Measurements from ENCODE around the gene SLC41A2.

SLC41A2 gene

DNA sequence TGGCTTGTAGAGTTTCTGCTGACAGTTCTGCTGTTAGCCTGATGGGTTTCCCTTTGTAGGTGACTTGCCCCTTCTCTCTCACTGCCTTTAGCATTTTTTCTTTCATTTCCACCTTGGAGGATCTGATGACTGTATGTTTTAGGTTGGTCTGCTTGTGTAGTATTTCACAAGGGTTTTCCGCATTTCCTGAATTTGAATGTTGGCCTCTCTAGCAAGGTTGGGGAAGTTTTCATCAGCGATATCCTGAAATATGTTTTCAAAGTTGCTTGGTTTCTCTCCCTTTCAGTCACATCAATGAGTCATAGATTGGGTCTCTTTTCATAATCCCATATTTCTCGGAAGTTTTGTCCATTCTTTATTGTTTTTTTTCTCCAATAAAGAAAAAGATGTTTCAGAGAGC is 39.5 kb upstream of the SLC41A2 start:
- TF ChIP-seq, protein P1, sequence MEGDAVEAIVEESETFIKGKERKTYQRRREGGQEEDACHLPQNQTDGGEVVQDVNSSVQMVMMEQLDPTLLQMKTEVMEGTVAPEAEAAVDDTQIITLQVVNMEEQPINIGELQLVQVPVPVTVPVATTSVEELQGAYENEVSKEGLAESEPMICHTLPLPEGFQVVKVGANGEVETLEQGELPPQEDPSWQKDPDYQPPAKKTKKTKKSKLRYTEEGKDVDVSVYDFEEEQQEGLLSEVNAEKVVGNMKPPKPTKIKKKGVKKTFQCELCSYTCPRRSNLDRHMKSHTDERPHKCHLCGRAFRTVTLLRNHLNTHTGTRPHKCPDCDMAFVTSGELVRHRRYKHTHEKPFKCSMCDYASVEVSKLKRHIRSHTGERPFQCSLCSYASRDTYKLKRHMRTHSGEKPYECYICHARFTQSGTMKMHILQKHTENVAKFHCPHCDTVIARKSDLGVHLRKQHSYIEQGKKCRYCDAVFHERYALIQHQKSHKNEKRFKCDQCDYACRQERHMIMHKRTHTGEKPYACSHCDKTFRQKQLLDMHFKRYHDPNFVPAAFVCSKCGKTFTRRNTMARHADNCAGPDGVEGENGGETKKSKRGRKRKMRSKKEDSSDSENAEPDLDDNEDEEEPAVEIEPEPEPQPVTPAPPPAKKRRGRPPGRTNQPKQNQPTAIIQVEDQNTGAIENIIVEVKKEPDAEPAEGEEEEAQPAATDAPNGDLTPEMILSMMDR (conservative IDR thresholded peaks at IDR 0.05; ENCODE audit: low read depth, low read length) = no peak
- no peak overlapping the region for H2AFZ ChIP-seq (ENCODE audit: low read depth)
- no peaks in the 10 kb centered on the region for H3K4me1 ChIP-seq (ENCODE audit: low read depth, poor library complexity, severe bottlenecking)
- no peaks in the 10 kb centered on the region for H4K20me1 ChIP-seq (ENCODE audit: insufficient read depth)
- no peaks in the 10 kb centered on the region for H3K27me3 ChIP-seq (ENCODE audit: insufficient read depth, low read depth)
- no peaks in the 10 kb centered on the region for H3K36me3 ChIP-seq (ENCODE audit: insufficient read depth)
- no peak overlapping the region for H3K9ac ChIP-seq
- H3K79me2 ChIP-seq (ENCODE audit: insufficient read depth, low read depth) = no peaks in the 10 kb centered on the region
- H3K4me2 ChIP-seq = no peak overlapping the region
- no peak overlapping the region for H3K27ac ChIP-seq
- no peak overlapping the region for H3K4me3 ChIP-seq (IDR thresholded peaks at IDR 0.05; ENCODE audit: insufficient read depth, low read depth, low read length)

DNA sequence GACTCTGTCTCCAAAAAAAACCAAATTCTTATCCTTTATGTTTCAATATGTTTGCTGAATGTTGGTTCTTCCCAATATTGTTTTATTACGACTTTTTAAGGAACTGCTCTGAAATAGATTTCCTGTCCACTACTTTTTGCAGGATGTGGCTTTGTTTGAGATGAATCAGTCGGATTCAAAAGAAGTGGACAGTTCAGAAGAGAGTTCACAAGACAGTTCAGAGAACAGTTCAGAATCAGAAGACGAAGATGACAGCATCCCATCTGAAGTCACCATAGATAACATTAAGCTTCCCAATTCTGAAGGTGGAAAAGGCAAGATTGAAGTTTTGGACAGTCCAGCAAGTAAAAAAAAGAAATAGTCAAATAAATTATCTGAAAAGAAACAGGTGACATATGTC is 36.2 kb upstream of the SLC41A2 start:
- 0 out of 2 replicates have a peak, but pooled peaks cover 4% of the 10 kb centered on the region for H3K36me3 ChIP-seq (ENCODE audit: insufficient read depth)

DNA sequence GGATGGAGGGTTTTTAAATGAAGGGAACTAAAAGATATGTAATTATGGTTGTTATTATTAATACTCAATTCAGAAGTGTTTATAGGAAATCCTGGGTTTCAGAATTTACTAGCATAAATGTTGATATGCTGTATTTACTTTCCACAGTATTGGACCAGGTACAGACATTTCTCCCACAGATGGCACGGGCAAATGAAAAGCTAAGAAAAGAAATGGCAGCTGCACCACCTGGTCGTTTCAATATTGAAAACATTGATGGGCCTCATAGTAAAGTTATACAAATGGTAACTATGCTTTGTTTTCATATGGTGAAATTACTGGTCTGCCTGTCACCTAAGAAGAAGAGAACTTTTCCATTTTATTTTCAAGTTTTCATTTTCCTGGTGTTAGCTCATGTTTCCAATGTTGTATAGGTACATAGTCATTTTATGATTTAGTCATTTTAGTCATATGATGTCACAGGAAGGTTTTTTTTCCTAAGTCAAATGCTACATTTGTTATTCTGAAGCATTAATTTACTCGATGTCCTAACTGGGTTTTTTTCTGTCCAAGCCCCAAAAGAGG is 33.6 kb upstream of the SLC41A2 start:
- Histone ChIP-seq H3K9ac (no peak overlapping the region), H3K4me3 (IDR thresholded peaks at IDR 0.05; ENCODE audit: insufficient read depth, low read depth, low read length) (no peak overlapping the region), H2AFZ (ENCODE audit: low read depth) (no peak overlapping the region), H3K4me2 (no peak overlapping the region), H3K4me1 (ENCODE audit: low read depth, poor library complexity, severe bottlenecking) (peaks cover 5% of the 10 kb centered on the region), H3K27me3 (ENCODE audit: insufficient read depth, low read depth) (no peaks in the 10 kb centered on the region), H3K36me3 (ENCODE audit: insufficient read depth) (0 out of 2 replicates have a peak, but pooled peaks cover 4% of the 10 kb centered on the region), H4K20me1 (ENCODE audit: insufficient read depth) (no peaks in the 10 kb centered on the region), H3K79me2 (ENCODE audit: insufficient read depth, low read depth) (peaks cover 12% of the 10 kb centered on the region; the same call in 1 of the 2 replicates), H3K27ac (no peak overlapping the region)
- TF ChIP-seq, protein P1 (conservative IDR thresholded peaks at IDR 0.05; ENCODE audit: low read depth, low read length) = no peak

More for the DNA sequence above, 36.2 kb upstream of the SLC41A2 start:
- no peak overlapping the region for H2AFZ ChIP-seq (ENCODE audit: low read depth)
- no peak overlapping the region for H3K9ac ChIP-seq
- H3K4me2 ChIP-seq = no peak overlapping the region
- H3K79me2 ChIP-seq (ENCODE audit: insufficient read depth, low read depth) = no peaks in the 10 kb centered on the region
- H3K27ac ChIP-seq = no peak overlapping the region
- H3K4me1 ChIP-seq (ENCODE audit: low read depth, poor library complexity, severe bottlenecking) = no peaks in the 10 kb centered on the region
- no peaks in the 10 kb centered on the region for H3K27me3 ChIP-seq (ENCODE audit: insufficient read depth, low read depth)
- no peak overlapping the region for H3K4me3 ChIP-seq (IDR thresholded peaks at IDR 0.05; ENCODE audit: insufficient read depth, low read depth, low read length)
- TF ChIP-seq, protein P1 (conservative IDR thresholded peaks at IDR 0.05; ENCODE audit: low read depth, low read length) = no peak
- H4K20me1 ChIP-seq (ENCODE audit: insufficient read depth) = no peaks in the 10 kb centered on the region

DNA sequence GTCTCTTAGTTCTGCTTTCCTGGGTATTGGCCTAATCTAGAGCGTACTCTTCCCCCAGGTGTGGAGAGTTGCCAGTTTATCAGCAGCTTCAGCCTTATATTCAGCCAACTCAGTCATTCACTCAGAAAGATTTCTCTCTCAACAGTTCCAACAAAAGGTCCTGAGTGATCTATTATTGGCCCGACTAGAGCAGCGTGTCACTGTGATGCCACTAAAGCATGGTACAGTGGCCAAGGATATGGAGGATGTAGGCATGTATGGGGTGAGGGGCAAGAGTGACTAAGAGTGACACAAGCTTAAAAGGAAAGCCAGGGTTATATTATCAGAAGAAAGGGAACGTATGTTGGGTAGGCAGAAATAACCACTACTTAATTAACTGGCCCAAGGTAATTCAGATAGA is 32.9 kb upstream of the SLC41A2 start:
- H2AFZ ChIP-seq (ENCODE audit: low read depth) = no peak overlapping the region
- no peaks in the 10 kb centered on the region for H4K20me1 ChIP-seq (ENCODE audit: insufficient read depth)
- no peak overlapping the region for H3K4me3 ChIP-seq (IDR thresholded peaks at IDR 0.05; ENCODE audit: insufficient read depth, low read depth, low read length)
- H3K27ac ChIP-seq = no peak overlapping the region
- H3K4me2 ChIP-seq = no peak overlapping the region
- peaks cover 5% of the 10 kb centered on the region for H3K4me1 ChIP-seq (ENCODE audit: low read depth, poor library complexity, severe bottlenecking)
- peaks cover 14% of the 10 kb centered on the region; the same call in 1 of the 2 replicates for H3K79me2 ChIP-seq (ENCODE audit: insufficient read depth, low read depth)
- H3K36me3 ChIP-seq (ENCODE audit: insufficient read depth) = 0 out of 2 replicates have a peak, but pooled peaks cover 4% of the 10 kb centered on the region
- no peaks in the 10 kb centered on the region for H3K27me3 ChIP-seq (ENCODE audit: insufficient read depth, low read depth)
- TF ChIP-seq, protein P1 (conservative IDR thresholded peaks at IDR 0.05; ENCODE audit: low read depth, low read length) = no peak
- H3K9ac ChIP-seq = no peak overlapping the region
